GM18499 (cell line): ENCODE data around the gene DRAM1.
"Not testable (repeated sequence)": the region's sequence is repeated elsewhere in the genome, so short reads cannot be mapped to it uniquely, and the experiment has no call there.

Experiments used
- ATAC-seq: cut with Tn5 transposase; IDR thresholded peaks from one replicate; pipeline ENCODE4 v1.9.1; 2021; ENCODE audit warnings: moderate number of reproducible peaks; ENCODE audit not compliant: insufficient read depth, unreplicated experiment

Gene DRAM1

GRCh38 chr12:101857043-101857558 lies 20.3 kb upstream of the DRAM1 start:
- ATAC-seq, result peak; percentile 36

DNA sequence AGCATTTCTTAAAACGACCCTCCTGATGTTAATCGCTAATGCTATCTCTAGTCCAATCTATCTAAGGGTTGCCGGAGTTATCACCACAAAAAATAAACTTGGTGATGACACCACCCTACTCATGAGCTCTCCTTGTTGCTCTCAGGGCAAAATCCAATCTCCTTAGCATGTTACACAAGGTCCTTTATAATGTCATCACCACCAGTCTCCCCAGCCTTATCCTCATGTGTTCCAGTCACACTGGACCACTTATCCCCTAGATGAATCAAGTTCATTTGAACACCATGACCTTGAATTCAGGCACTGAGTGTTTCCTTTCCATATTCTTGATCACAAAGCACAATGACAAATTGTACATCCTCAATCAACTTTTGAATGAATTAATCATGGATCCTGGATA lies 19.0 kb upstream of the DRAM1 start:
- no peak for ATAC-seq

- peak; percentile 45 for ATAC-seq
Observed at GRCh38 chr12:101859664-101860607, 17.4 kb upstream of the DRAM1 start.

GRCh38 chr12:101861688-101862087 lies 15.7 kb upstream of the DRAM1 start:
- ATAC-seq, result not testable (repeated sequence)

- ATAC-seq, result no peak
Observed at GRCh38 chr12:101862245-101862644, 15.1 kb upstream of the DRAM1 start.

- ATAC-seq, result no peak
Observed at GRCh38 chr12:101863981-101864380, 13.4 kb upstream of the DRAM1 start.

DNA sequence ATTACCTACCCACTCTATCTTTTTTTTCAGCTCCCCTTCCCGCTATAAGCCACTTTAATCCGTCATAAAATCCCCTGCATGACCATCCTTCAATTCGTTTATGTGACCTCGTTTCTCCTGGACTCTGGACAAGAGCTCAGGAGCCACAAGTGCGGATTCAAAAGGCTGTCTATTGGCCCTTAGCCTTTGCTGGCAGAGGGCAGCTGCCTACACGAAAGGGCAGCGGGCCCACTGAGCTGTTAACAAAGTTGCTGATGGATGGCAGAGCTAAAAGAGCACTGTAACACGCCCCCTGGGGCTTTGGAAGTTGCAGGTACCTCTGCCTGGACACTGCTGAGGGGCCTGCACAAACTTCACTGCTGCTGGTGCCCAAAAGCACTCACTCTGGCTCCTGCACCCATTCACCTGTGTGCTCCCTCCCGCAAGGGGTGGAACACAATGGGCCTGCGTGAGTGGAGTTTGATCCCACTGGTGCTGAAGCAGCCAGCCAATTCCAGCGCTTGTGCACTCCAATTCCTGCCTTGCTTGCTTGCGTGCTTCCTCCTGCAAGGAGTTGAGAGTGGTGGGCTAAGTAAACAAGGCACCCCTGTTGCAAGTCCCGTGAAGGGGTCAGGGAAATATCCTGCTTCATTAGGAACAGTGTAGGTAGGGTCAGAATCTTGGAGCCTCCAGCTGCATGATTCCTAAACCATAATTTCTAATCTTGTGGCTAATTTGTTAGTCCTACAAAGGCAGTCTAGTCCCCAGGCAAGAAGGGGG lies 10.6 kb upstream of the DRAM1 start:
- no peak for ATAC-seq

DNA sequence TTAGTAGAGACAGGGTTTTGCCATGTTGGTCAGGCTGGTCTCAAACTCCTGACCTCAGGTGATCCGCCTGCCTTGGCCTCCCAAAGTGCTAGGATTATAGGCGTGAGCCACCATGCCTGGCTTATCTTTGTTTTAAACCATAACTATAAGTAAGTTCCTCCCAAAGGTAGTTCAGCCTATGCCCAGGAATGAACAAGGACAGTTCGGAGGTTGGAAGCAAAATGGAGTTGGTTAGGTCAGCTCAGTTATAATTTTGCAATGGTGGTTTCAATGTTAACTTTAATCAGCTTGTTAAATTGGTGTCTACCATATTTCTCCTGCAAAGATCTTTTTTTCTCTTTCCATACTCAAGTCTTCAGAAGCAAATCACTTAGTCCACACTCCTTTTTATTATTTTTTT lies 9.8 kb upstream of the DRAM1 start:
- ATAC-seq, result not testable (repeated sequence)

GRCh38 chr12:101870925-101871324 lies 6.5 kb upstream of the DRAM1 start:
- ATAC-seq, result no peak

GRCh38 chr12:101875162-101875561 lies 2.2 kb upstream of the DRAM1 start:
- ATAC-seq, result no peak

DNA sequence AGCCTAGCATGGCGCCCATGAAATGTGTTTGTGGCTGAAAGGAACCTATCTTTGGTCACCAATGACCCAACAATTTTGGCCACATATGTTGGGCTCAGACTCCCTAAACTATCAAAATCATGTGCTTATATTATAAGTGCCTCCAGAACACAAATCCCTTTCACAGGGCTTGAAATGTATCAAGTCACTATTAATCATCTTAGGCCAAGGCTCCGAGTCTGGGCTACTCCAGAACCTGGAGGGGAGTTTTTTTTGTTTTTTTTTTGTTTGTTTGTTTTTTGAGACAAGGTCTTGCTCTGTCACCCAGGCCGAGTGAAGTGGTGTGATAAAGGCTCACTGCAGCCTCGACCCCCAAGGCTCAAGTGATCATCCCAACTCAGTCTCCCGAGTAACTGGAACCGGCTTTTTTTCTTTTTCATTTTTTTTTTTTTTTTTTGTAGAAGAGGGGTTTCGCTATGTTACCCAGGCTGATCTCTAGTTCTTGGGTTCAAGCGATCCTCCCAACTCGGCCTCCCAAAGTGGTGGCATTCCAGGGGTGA lies 989 bp upstream of the DRAM1 start:
- ATAC-seq, result no peak

DNA sequence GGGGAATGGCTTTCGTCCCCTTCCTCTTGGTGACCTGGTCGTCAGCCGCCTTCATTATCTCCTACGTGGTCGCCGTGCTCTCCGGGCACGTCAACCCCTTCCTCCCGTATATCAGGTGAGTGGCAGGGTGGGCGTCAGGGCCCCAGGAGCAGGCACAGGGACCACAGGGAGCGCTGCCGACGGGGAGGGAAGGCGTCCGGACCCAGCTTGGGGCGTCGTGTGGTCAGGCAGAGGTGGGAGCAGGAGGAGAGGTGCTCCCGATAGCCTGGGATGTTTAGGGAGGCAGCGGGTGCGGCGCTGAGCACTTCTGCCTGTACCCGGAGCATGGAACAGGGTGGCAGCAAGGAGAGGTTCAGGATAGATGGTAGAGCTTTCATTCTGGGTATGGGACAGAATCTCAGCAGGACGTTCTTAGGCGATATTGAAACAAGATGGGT lies 444 bp downstream of the DRAM1 start:
- ATAC-seq, result no peak

DNA sequence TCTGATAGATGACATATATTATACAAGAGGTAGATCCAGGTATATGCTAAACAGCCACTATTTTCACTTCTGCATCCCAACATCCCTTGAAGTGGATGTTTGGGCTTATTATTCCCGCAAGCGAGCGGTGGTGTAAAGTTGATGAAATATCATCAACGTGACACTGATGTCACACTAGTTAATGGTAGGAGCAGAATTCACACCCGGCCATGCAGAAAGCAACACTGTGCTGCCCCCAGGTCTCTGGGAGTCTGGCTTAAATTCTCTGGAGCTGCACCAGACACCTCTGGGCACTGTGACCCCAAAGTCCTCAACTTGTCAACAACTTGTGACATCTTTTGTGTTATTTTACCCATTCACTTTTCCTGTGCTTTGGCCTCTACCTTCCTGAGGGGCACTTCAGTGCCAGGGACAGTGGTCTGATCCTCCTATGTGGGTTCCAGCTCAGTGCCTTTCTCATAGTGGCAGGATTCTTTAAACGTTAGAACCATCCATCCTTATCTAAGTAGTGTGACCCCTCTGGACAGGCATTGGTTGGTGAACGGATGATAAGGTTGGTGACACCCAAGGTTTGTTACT lies 952 bp downstream of the DRAM1 start:
- no peak for ATAC-seq

GRCh38 chr12:101880769-101881168 lies 3.4 kb downstream of the DRAM1 start:
- ATAC-seq, result no peak

DNA sequence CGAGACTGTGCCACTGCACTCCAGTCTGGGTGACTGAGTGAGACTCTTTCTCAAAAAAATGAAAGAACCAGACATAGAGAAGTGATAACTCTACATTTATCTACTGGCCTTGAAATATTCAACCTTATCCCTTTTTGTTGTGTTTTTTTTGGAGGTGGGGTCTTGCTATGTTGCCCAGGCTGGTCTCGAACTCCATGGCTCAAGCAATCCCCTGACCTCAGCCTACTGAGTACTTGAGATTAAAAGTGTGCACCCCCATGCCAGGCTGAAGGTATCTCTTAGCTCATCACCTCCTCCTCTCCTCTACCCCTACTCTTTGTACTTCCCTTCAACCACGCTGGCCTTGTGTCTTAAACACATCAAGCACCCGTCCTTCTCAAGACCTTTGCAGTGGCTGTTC lies 3.8 kb downstream of the DRAM1 start:
- ATAC-seq, result no peak

- ATAC-seq, result no peak
Observed at GRCh38 chr12:101884174-101884573, 6.8 kb downstream of the DRAM1 start.

DNA sequence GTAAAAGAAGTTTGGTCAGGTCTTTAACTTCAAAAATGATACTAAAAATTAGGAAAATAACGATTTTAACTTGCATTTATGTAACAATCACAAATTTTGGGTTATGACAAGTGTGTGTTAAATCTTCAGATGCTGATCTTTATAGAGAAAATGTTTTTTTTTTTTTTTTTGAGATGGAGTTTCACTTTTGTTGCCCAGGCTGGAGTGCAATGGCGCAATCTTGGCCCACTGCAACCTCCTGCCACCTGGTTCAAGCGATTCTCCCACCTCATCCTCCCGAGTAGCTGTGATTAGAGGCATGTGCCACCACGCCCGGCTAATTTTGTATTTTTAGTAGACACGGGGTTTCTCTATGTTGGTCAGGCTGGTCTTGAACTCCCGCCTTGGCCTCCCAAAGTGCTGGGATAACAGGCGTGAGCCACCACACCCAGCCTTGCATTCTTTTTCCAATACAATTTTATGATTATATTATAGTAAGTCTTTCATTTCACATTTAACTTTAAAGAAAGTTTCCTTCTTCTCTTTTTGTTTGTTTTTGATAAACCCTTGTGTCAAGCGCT lies 7.5 kb downstream of the DRAM1 start:
- ATAC-seq, result not testable (repeated sequence)

DNA sequence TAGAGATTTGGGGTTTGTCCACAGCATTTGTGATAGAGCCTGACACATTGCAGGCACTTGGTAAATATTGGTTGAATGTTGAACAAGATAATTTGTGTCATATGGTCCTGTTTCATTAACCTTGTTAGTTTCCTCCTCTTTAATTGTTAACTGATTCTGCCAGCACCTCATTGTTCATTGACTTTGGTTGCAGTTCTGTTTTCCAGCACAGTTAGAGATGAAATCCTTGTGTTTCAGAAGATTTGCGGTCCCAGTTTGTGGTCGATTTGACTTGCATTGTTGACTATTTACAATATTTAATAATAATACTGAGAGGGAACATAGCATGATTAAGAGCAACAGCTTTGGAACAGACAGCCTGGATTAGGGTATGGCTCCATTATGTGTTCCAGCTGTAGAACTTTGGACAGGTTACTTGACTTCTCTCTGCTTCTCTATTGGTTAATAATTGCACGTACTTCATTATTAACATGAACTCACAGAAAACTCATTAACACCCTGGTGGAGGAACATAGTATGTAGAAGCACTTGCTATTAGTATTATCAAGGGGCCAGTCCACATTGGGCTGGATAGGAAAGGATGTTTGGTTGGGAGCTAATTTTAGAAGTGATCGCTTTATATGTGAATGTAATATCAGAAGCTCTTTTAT lies 8.7 kb downstream of the DRAM1 start:
- no peak for ATAC-seq

- ATAC-seq, result no peak
Observed at GRCh38 chr12:101889211-101889752, 11.9 kb downstream of the DRAM1 start.
